NOMO-1 (cell line): ENCODE results near the gene HMBS.
"Not testable (repeated sequence)": the region's sequence is repeated elsewhere in the genome, so short reads cannot be mapped to it uniquely, and the experiment has no call there.

ENCODE experiments used
- DNase-seq, 2 experiments: peaks; one replicate each; lab custom pipeline; 2025; ENCODE audit not compliant: unreplicated experiment in 2 of 2; lab: John Stamatoyannopoulos, UW

Gene HMBS

DNA sequence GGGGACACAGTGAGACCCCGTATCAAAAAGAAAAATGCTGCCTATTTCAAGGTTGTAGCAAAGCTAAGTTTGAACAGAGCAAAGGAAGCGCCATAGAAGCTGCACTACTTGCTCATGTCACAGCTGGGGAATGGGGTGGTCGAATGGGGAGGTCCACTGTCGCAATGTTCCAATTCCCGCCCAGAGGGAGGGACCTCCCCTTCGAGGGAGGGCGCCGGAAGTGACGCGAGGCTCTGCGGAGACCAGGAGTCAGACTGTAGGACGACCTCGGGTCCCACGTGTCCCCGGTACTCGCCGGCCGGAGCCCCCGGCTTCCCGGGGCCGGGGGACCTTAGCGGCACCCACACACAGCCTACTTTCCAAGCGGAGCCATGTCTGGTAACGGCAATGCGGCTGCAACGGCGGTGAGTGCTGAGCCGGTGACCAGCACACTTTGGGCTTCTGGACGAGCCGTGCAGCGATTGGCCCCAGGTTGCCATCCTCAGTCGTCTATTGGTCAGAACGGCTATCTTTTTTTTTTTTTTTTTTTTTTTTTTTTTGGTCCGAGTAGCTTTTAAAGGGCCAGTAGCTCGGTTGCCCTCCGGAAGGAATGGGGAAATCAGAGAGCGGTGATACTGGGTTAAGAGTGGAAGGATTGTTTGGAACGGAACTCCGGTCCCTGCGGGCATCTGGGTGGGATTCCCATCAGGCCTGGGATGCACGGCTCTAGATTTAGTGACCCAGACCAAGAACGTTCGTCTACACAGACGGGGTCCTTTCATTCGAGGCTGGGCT is at the start of gene HMBS:
Gene HMBS, plus strand, starts transcription at position 219 of the 774 bp plus-strand sequence. Its CDS starts 153 bp downstream, at position 372.
- peak; percentile 94 to 95 for DNase-seq

DNA sequence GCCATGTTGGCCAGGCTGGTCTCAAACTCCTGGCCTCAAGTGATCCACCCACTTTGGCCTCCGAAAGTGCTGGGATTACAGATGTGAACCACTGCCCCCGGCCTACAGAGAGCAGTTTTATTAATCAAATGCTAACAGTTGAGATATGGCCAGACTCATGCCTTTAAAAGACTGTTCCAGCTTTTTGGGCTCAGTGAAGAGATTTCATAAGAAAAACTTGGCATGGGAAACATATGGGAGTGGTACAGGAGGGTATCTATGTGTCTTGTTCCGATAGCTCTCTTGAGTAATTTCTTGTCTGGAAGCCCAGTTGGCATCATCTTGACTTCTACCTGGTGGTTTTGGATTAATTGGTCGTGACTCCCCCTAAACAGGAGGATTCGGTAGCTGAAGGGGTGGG is 45.8 kb upstream of the HMBS start:
- no peak for DNase-seq

DNA sequence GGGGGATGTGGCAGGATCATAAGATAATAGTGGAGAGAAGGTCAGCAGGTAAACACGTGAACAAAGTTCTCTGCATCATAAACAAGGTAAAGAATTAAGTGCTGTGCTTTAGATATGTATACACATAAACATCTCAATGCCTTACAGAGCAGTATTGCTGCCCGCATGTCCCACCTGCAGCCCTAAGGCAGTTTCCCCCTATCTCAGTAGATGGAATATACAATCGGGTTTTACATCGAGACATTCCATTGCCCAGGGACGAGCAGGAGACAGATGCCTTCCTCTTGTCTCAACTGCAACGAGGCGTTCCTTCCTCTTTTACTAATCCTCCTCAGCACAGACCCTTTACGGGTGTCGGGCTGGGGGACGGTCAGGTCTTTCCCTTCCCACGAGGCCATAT is 45.2 kb upstream of the HMBS start:
- DNase-seq = not testable (repeated sequence)

DNA sequence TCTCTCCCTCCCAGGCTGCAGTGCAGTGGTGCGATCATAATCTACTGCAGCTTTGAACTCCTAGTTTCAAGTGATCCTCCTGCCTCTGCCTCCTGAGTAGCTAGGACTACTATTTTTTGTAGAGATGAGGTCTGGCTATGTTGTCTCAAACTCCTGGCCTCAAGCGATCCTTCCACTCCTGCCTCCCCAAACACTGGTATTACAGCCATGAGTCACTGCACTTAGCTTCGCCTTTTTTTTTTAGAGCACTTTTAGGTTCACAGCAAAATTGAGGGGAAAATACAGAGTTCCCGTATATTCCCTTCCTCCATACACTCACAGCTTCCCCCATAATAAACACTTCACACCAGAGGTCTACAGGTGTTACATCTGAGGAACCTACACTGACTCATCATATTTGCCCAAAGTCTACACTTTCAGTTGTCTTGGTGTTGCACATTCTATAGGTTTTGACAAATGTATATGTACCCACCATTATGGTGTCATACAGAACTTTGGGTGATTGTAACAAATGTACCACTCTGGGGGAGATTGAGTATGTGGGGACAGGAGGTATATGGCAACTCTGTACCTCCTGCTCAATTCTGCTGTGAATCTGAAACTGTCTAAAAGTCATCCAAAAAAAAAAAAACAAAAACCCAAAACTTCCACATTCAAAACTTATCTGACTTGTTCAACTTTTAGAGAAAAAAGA is 42.7 kb upstream of the HMBS start:
- no peak for DNase-seq

DNA sequence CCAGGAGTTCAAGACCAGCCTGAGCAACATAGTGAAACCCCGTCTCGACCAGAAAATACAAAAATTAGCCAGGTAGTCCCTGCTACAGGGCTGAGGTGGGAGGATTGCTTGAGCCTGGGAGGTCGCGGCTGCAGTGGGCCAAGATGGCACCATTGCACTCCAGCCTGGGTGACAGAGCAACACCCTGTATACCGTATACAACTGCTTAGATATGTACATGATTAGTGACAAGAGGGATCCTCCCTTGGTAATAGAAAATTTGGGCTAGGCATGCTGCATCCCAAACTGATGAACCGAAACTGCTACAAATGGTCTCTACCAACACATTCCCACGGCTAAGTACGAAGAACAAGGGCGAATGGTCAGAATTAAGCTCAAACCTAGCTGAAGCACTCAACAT is 41.8 kb upstream of the HMBS start:
- no peak for DNase-seq

DNA sequence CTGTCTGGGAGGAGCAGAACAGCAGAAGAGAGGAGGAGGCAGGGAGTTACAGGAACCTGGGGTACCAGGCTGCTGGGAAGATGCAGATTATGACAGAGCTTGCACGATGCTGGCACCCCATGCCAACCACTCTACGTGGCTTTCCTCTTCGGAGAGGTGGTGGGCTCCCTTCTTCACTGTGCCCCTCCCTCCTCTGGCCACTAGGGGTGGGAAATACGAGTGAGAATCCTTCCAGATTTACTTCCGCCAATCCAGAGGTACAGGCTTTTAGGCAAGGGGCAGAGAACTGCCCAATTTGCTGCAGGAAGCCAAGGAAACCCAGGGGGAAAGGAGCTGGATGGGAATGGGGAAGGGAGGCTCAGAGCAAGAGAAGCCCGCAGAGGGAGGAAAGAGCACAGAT is 40.0 kb upstream of the HMBS start:
- no peak for DNase-seq

DNA sequence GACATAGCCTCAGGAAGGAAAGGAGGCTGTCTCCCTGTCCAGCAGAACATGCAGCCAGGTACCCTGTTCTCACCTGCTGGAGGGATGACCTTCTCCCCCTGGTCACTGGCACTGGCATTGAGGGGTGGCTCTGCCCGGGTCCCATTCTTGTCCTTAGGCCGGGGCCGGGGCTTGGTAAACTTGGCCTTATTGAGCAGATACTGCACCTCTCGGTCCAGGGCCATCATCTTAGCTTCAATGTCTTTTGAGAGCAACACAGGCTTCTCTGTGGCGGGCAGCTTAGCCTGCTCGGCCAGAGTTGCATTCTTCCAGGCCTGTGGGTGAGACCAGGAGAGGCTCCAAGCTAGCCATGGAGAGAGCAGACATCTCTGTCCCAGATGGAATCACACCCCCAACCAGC is 38.2 kb upstream of the HMBS start:
- no peak for DNase-seq

DNA sequence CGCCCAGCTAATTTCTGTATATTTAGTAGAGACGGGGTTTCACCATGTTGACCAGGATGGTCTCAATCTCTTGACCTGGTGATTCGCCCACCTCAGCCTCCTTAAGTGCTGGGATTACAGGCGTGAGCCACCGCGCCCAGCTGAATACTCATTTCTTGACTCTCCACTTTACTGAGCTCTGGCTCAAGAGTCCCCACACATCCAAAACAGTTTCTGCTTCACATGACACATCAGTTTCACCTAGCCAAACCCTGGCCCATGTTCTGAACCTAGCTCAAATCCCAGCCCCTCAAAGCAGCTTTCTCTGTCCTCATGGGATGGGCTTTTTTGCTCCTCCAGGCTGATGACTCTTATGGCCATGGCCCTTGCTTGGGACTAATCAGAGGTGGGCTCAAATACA is 37.5 kb upstream of the HMBS start:
- DNase-seq = no peak

DNA sequence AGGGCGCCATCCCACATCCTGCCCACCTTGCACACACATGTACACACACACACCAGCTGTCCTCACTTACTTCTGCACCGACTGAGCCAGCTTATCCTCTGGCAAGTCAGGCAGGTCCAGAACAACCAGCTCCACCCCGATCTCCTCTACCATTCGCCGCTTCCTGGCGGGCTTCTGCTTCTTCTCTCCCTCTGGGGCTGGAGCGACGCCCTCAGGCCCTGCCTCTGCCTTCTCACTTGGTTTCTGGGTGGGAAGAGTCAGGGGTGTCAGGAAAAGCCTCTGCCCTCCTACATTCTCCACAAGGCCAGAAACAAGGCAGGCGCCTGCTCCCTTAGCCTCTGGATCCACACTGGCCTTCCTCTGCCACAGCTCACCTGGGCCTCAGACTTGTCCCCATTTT is 36.0 kb upstream of the HMBS start:
- DNase-seq = no peak

DNA sequence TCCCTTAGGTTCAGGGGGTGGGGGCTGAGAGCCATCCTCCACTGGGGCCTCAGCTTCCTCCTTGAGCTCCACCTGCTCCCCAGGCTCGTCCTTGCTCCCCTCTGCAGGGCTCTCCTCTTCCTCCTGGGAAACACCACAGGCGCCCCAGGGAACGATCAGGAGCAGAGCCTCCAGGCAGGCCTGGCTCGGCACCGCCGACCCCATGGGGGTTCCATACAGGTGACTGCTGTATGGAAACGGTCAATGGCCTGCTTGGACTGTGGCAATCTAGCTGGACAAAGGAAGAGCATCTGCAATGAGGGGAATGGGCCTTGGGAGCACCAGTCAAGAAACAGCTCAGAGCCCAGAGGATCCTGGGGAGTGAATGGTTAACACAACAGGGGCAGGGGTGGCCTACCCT is 35.6 kb upstream of the HMBS start:
- no peak for DNase-seq

DNA sequence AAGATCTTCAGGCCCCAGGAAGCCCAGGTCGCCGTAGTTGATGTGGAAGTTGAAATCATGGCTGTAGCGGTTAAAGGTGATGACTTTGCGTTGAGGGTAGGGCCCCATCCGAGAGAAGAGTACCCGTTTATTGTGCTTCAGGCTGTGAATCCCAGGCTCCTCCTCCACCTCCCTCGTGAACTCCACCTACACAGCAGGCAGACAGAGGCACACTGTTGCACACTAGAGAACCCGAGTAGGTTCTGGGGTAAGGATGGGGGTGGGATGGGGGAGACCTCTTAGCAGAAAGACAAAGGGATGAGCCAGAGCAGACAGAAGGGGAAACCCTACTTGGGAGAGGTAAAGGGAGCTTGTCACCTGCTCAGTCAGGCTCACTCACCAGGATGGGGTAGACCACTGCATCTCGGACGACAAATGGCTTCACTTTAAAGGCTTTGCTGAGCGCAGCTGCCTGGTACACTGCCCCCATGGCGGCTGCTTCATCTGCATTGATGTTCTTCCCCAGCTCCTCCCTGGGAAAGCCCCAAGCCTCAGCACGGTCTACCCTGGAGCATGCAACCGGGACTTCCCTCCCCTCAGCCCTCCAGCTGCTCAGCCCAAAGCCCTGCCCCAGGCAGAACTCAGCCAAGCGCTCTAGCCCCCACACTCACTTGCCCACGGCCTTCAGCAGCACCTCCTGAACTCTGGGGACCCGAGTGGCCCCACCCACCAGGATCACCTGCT is 33.1 kb upstream of the HMBS start:
- DNase-seq = no peak

DNA sequence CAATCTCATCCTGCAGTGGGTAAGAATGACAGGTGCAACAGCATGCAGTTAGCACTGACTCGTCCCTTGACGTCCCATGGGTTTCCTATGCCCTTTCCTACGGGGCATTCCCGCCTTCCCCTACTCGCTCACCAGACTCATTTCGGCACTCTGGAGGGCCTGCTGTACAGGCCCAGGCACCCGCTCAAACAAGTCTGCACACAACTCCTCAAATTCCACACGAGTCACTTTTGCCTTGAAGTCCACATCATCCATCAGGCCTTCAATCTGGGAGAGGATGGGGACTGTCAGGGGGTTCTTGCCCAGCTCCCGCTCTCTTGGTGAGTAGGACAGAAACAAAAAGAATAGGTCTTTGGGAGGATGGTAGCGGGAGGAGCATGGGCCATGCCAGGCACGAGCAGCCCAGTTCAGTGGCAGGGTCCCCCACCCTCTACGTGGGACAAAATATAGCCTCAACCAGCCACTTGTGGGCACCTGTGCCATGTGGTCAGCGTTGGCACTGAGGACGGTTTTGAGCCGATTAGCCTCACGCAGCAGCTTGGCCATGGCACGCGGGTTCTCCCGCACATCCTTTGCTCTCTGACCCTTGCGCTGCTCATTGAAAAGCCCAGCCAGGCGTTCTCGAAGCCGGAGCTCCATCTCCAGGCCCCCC is 32.4 kb upstream of the HMBS start:
- no peak for DNase-seq

DNA sequence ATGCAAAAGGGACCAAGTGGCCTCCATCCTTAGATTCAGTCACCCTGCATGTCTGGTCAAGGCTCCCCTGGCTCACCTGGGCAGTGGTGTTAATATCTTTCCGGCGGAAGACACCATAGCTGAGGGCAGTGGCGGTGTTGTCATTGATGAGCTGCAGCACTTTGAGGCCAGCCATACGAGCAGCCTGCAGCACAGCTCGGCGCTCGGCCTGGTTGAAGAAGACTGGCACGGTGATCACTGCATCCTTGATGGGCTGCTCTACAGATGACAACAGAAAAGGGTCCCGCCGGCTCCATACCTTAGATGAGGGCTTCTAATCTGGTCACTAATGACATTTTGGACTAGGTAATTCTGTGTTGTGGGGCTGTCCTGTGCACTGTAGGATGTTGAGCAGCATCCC is 30.3 kb upstream of the HMBS start:
- no peak for DNase-seq

DNA sequence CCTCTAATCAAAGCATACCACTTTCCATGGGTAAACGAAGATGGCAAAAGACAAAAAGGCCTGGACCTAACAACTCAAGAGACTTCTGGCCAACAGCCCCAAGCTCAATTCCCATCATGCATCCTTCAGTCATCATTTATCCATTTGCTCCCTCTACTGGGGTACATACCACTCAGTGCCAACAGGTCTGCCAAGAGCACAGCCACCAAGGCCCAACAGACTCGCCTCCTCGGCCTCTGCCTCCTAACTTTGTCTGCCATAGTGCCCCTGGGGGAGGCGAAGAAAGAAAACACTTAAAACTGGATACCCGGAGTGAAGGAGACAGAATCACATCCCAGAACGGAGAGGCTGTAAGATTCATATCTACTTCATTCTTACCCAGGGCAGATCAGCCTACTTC is 28.8 kb upstream of the HMBS start:
- peak; percentile 16 to 38 for DNase-seq

DNA sequence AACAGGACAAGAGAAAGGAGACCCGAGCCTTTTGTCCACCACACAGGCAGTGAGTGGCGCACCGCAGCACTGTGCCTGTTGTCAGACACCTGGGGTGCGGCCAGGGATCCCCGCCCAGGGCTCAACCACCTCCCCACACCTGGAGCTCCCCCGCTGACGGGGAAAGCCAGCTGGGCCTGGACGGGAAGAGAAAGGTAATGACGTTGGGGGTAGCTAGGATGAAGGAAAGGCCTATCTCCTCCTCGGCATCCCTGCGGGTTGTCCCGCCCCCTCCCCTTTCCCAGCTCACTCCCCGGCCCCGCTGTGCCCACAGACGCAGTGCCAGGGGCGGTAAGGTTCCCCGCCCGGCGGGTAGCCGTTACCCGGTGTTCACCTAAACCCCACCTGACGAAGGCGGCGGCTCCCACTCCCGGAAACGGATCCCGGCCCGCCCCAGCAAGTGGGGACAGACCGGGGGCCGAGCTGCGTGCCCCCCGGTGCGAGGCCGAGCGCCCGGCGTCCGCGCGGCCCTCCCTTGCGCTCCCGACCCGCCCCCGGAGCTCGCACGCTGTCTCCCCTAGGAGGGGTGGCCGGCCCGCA is 28.2 kb upstream of the HMBS start:
- peak in 1 of 2 experiments; percentile 9 for DNase-seq

DNA sequence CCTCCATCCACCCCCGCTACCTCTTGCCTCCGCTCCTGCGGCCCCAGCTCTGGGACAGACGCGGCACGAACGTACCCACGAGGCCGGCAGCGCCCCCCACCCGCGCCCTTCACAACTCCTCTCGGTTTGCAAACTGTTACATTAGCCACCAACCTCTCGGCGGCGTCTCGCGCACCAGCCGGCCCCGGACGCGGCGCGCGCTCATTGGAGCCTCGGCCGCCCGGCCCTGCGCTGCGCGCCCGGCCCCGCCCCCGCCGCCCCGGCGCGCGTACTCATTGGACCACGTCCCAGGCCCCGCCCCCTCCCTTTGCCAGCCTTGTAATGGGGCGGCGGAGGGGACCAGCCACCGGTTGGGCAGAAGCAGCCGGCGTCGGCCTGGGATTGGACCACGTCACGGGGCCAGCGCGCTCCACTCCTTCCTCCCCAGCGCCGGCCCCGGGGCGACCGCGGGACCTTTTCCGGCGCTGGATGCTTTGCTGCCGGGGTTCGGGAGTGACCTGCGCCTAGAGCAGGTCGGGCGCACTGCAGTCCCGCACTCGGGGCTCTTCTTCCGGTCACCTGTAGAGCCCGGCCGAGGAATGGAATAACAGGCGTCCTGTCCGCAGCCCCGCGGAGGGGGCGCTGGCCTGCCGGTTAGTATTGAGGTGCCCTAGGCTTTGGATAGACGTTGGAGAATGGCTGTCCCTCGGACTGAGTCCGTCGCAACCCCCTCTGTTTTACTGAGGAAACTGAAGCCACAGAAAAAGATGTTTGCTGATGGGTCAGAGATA is 27.5 kb upstream of the HMBS start, which contains the start of gene HYOU1:
Gene HYOU1, minus strand, starts transcription at position 206 of the 770 bp plus-strand sequence. CDS start 1,045 bp downstream, outside the sequence.
- DNase-seq = peak; percentile 96 to 97

DNA sequence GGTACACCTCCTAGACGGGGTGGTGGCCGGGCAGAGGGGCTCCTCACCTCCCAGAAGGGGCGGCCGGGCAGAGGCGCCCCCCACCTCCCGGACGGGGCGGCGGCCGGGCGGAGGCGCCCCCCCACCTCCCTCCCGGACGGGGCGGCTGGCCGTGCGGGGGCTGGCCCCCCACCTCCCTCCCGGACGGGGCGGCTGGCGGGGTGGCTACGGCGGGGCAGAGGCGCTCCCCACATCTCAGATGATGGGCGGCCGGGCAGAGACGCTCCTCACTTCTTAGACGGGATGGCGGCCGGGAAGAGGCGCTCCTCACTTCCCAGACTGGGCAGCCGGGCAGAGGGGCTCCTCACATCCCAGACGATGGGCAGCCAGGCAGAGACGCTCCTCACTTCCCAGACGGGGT is 25.6 kb upstream of the HMBS start:
- not testable (repeated sequence) for DNase-seq

DNA sequence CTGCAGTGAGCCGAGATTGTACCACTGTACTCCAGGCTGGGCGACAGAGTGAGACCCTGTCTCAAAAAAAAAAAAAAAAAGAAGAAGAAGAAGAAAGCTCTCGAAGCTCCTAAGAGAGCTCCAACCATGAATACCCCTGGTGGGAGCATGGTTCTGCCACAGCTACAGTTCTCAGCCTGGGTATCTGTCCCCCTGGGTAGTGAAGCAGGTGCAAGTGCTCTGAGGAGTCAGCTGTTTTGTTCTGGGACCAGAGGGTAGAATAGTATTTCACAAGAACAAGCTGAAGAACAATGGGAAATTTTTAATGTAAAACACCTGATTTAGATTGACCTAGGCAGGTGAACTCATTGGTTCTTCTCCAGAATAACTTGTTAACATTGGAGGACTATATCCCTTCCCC is 23.4 kb upstream of the HMBS start:
- no peak for DNase-seq

DNA sequence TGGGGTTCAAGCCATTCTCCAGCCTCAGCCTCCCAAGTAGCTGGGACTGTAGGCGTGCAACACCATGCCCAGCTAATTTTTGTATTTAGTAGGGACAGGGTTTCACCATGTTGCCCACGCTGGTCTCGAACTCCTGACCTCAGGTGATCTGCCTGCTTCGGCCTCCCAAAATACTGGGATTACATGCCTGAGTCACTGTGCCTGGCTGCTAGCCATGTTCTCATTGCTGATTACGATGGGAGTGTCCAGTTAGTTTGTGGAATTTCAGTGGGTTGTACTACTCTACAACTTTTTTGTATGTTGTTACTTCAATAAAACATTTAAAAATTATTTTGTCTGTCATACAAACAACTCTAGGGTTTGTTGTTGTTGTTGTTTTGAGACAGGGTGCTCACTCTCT is 21.9 kb upstream of the HMBS start:
- DNase-seq = no peak

DNA sequence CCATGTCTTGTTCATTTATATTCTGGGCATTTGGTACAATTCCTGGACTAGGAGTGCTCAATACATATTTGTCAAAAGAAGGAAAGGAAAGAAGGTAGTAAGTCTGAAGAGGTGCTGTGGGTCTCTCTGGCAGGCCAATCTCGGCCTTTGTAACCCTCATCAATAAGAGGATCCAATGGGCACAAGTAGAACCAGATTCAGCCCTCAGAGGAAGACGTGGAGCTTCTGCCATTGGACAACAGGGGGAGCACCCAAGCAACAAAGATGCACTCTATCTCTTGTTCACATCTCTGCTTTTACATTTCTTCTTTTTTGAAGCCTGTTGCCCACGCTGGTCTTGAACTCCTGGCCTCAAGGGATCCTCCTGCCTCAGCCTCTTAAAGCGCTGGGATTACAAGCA is 19.3 kb upstream of the HMBS start:
- DNase-seq = peak in 1 of 2 experiments; percentile 43
